SK-N-SH (cell line): Measurements from ENCODE around the gene CFAP70. TPM values are rescaled to one million over a fixed set of nuclear protein-coding genes. Genes with fewer than 3 reads are reported as not detected.

Experiments used
- CTCF ChIA-PET: fragments of 300-600, 350-600 bp; formaldehyde crosslinking; extraction: SDS; loops from one replicate; lab custom pipeline; 2021; lab: Yijun Ruan, JAX
- POLR2A ChIA-PET: fragments of 350-600 bp; sonication (Branson Sonifier 250); formaldehyde crosslinking; extraction: SDS; loops from one replicate; lab custom pipeline; 2020; ENCODE audit warnings: antibody characterized with exemption, inconsistent platforms; lab: Yijun Ruan, JAX
- DNase-seq: peaks from one replicate; pipeline ENCODE4 v3.0.0; 2012
- H2AFZ ChIP-seq: fragments of 200-600 bp; sonication (generic); 2 replicates; pipeline ENCODE4 v1.8.1; 2016; ENCODE audit warnings: antibody characterized with exemption, mild to moderate bottlenecking, low read depth
- H3F3A ChIP-seq: fragments of 200-600 bp; sonication (generic); replicated peaks from 2 replicates; pipeline ENCODE3; 2016; ENCODE audit warnings: antibody characterized with exemption, mild to moderate bottlenecking; ENCODE audit not compliant: insufficient read depth
- H3K27ac ChIP-seq, 2 experiments: fragments of 200-500 bp in 1 of 2; fragments of 200-600 bp in 1 of 2; sonication (Bioruptor generic) in 1 of 2; sonication (generic), shearing (Covaris generic) in 1 of 2; 2 replicates each; pipeline versions ENCODE4 v1.5.1 to v1.6.1; 2014 to 2016; ENCODE audit warnings: low read depth in 2 of 2, inconsistent platforms in 1 of 2, low read length in 1 of 2, mild to moderate bottlenecking in 1 of 2, mixed read lengths in 1 of 2
- H3K27me3 ChIP-seq: fragments of 200-600 bp; sonication (generic), shearing (Covaris generic); 2 replicates; pipeline ENCODE4 v1.6.1; 2016; ENCODE audit warnings: mixed run types; ENCODE audit not compliant: insufficient read depth
- H3K36me3 ChIP-seq, 2 experiments: fragments of 200-500 bp in 1 of 2; fragments of 200-600 bp in 1 of 2; sonication (Bioruptor generic) in 1 of 2; sonication (generic) in 1 of 2; replicated peaks in 1 of 2; 2 replicates each; pipeline versions ENCODE3 to v1.5.1; 2014 to 2016; ENCODE audit warnings: low read length in 1 of 2, mild to moderate bottlenecking in 1 of 2; ENCODE audit not compliant: insufficient read depth in 2 of 2, control insufficient read depth in 1 of 2
- H3K4me1 ChIP-seq, 2 experiments: fragments of 200-500 bp in 1 of 2; fragments of 200-600 bp in 1 of 2; sonication (Bioruptor generic) in 1 of 2; sonication (generic), shearing (Covaris generic) in 1 of 2; 2 replicates each; pipeline versions ENCODE4 v1.5.1 to v1.6.1; 2014 to 2016; ENCODE audit warnings: low read depth in 1 of 2, low read length in 1 of 2, mixed run types in 1 of 2; ENCODE audit not compliant: insufficient read depth in 2 of 2, control insufficient read depth in 1 of 2
- H3K4me2 ChIP-seq: fragments of 200-600 bp; sonication (generic), shearing (Covaris generic); 2 replicates; pipeline ENCODE4 v1.6.1; 2017; ENCODE audit warnings: mixed run types
- H3K4me3 ChIP-seq, 2 experiments: fragments of 200-500 bp in 1 of 2; fragments of 200-600 bp in 1 of 2; sonication (Bioruptor generic) in 1 of 2; sonication (generic), shearing (Covaris generic) in 1 of 2; 2 replicates each; pipeline versions ENCODE4 v1.5.1 to v1.8.1; 2014 to 2016; ENCODE audit warnings: low read depth in 2 of 2, inconsistent platforms in 1 of 2, low read length in 1 of 2, mild to moderate bottlenecking in 1 of 2, mixed read lengths in 1 of 2, moderate library complexity in 1 of 2
- H3K79me2 ChIP-seq: fragments of 200-600 bp; sonication (generic); 2 replicates; pipeline ENCODE4 v1.8.1; 2017; ENCODE audit warnings: mild to moderate bottlenecking; ENCODE audit not compliant: insufficient read depth
- H3K9ac ChIP-seq: fragments of 200-600 bp; sonication (generic); 2 replicates; pipeline ENCODE4 v1.6.1; 2017; ENCODE audit warnings: mixed run types
- H3K9me2 ChIP-seq: fragments of 200-600 bp; sonication (generic); 2 replicates; pipeline ENCODE4 v1.6.1; 2017; ENCODE audit warnings: mixed run types
- H3K9me3 ChIP-seq: fragments of 200-600 bp; sonication (generic); 2 replicates; pipeline ENCODE4 v1.6.1; 2017; ENCODE audit warnings: mixed run types, mild to moderate bottlenecking, moderate library complexity
- H4K20me1 ChIP-seq: fragments of 200-600 bp; sonication (generic); 2 replicates; pipeline ENCODE4 v1.6.1; 2017; ENCODE audit warnings: mild to moderate bottlenecking, mixed run types; ENCODE audit not compliant: insufficient read depth
- ELF1 ChIP-seq: IDR thresholded peaks from 2 replicates; pipeline ENCODE4 v1.4.0; 2012
- FOXJ3 ChIP-seq: sonication (generic); formaldehyde crosslinking; IDR thresholded peaks from 2 replicates; pipeline ENCODE4 v1.5.1; 2020; ENCODE audit warnings: mild to moderate bottlenecking, missing genetic modification reagents
- GABPA ChIP-seq: IDR thresholded peaks from 2 replicates; pipeline ENCODE4 v1.4.0; 2012; ENCODE audit warnings: low read depth, mild to moderate bottlenecking
- GATA2 ChIP-seq: sonication (generic); formaldehyde crosslinking; IDR thresholded peaks from 2 replicates; pipeline ENCODE4 v1.5.0; 2020; ENCODE audit warnings: mild to moderate bottlenecking, missing genetic modification reagents
- JUND ChIP-seq: IDR thresholded peaks from 2 replicates; pipeline ENCODE4 v1.4.0; 2012
- MEF2A ChIP-seq: IDR thresholded peaks from 2 replicates; pipeline ENCODE4 v1.4.0; 2012; ENCODE audit warnings: low read depth, borderline replicate concordance
- MXI1 ChIP-seq: IDR thresholded peaks from 2 replicates; pipeline ENCODE4 v1.6.1; 2012; ENCODE audit warnings: mild to moderate bottlenecking, low read depth, low read length, improper control_type of control experiment
- NFIC ChIP-seq: IDR thresholded peaks from 2 replicates; pipeline ENCODE4 v1.4.0; 2012; ENCODE audit warnings: borderline replicate concordance
- POLR2AphosphoS5 ChIP-seq: IDR thresholded peaks from 2 replicates; pipeline ENCODE4 v1.6.1; 2012; ENCODE audit warnings: low read depth, low read length
- RAD21 ChIP-seq: IDR thresholded peaks from 2 replicates; pipeline ENCODE4 v1.6.1; 2012; ENCODE audit warnings: mild to moderate bottlenecking, low read length
- RFX5 ChIP-seq: IDR thresholded peaks from 2 replicates; pipeline ENCODE4 v1.6.1; 2012; ENCODE audit warnings: mild to moderate bottlenecking, improper control_type of control experiment, low read length
- RXRA ChIP-seq: IDR thresholded peaks from 2 replicates; pipeline ENCODE4 v1.4.0; 2012; ENCODE audit warnings: low read depth, mild to moderate bottlenecking, borderline replicate concordance
- TEAD4 ChIP-seq: IDR thresholded peaks from 2 replicates; pipeline ENCODE4 v1.4.0; 2012; ENCODE audit warnings: mild to moderate bottlenecking, borderline replicate concordance; ENCODE audit not compliant: insufficient read depth
- YY1 ChIP-seq: IDR thresholded peaks from 2 replicates; pipeline ENCODE4 v1.4.0; 2012; ENCODE audit warnings: low read depth, mild to moderate bottlenecking
- polyA plus RNA-seq, 3 experiments: library from polyadenylated mRNA; depleted of rRNA; stranded (reverse); fragments of >200 nt; gene quantifications; 2 replicates each; pipeline ENCODE4 v1.2.3, GENCODE V29; 2012
- TF ChIP-seq, protein P1 (sequence below): fragments of 200-600 bp; sonication (generic); IDR thresholded peaks from 2 replicates; pipeline ENCODE4 v1.6.1; 2017; ENCODE audit warnings: antibody characterized with exemption, mild to moderate bottlenecking, moderate library complexity
- TF ChIP-seq, protein P2 (sequence below): IDR thresholded peaks from 2 replicates; pipeline ENCODE4 v1.4.0; 2012; ENCODE audit warnings: low read depth, borderline replicate concordance
- TF ChIP-seq, protein P3 (sequence below): IDR thresholded peaks from 2 replicates; pipeline ENCODE4 v1.6.1; 2012; ENCODE audit warnings: mild to moderate bottlenecking, low read depth, low read length, moderate library complexity
- TF ChIP-seq, protein P4 (sequence below): fragments of 150-350 bp; IDR thresholded peaks from 2 replicates; pipeline ENCODE4 v1.6.1; 2016; ENCODE audit warnings: mild to moderate bottlenecking, low read depth, low read length
- TF ChIP-seq, protein P5 (sequence below): IDR thresholded peaks from 2 replicates; pipeline ENCODE4 v1.4.0; 2012; ENCODE audit warnings: low read depth

The CFAP70 gene
- polyA plus RNA-seq, 1 of the 3 experiments (the other 2 are of a cell fraction): 0.74 TPM

DNA sequence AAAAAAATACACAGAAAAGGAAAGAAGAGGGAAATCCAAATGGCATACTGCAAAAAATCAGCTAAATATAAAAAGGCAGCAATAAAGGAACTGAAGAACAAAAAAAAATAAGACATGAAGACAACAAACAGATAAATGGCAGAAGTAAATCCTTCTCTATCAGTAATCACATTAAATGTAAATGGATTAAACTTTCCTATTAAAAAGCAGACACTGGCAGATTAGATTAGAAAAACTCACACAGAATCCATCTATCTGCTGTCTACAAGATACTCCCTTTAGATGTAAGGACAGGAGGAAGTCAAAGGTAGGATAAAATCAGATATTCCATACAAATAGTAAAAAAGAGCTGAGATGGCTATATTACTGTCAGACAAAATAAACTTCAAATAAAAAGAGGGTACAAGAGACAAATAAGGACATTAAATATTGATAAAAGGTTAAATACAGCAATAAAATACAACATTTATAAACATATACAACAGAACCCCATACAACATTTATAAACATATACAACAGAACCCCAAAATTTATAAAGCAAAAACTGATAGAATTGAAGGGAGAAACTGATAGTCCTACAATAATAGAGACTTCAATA, 51.4 kb downstream of the CFAP70 start:
- CTCF ChIA-PET: no interaction called here

DNA sequence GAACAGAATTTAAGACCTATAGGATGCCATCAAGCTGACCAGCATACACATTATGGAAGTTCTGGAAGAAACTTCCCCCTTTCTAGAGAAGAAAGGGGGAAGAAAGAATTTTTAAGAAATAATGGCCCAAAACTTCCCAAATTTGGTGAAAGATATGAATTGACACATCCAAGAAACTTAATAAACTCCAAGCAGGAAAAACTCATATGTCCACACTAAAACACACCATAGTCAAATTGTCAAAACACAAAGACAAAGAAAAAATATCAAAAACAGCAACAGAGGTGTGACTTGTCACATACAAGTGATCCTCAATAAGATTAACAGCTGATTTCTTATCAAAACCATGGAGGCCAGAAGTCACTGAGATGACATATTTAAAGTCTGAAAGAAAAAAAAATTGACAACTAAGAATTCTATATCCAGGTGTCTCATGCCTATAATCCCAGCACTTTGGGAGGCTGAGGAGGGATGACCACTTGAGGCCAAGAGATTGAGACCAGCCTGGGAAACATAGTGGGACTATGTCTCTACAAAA, 52.4 kb downstream of the CFAP70 start:
- H2AFZ ChIP-seq: no peak overlapping the region
- CTCF ChIA-PET: interaction anchor here (0.9 to 1.5 kb wide), 2 partner anchors 14 to 43 kb away, joined by 3 read pairs; no protein-coding TSS in a partner anchor
- POLR2A ChIA-PET: no interaction called here
- H3K4me2 ChIP-seq: no peak overlapping the region
- no peaks in the 10 kb centered on the region for H3K79me2 ChIP-seq
- H3K9ac ChIP-seq: no peak overlapping the region
- peaks cover 21% of the 10 kb centered on the region for H3K9me3 ChIP-seq
- no peak overlapping the region for H3K4me3 ChIP-seq
- H3K27me3 ChIP-seq: no peaks in the 10 kb centered on the region; the same call in 1 of the 2 replicates
- H3F3A ChIP-seq: no peaks in the 10 kb centered on the region
- no peaks in the 10 kb centered on the region for H3K4me1 ChIP-seq
- H3K27ac ChIP-seq: no peak overlapping the region
- H3K9me2 ChIP-seq: no peaks in the 10 kb centered on the region
- no peaks in the 10 kb centered on the region for H4K20me1 ChIP-seq
- H3K36me3 ChIP-seq: peaks cover 0 to 3% of the 10 kb centered on the region in 2 experiments
- DNase-seq: no peak
- TF ChIP-seq YY1 (no peak), MXI1 (no peak), MEF2A (no peak), TEAD4 (no peak), RXRA (no peak), POLR2AphosphoS5 (no peak), NFIC (no peak), RFX5 (no peak)
- TF ChIP-seq, protein P1, sequence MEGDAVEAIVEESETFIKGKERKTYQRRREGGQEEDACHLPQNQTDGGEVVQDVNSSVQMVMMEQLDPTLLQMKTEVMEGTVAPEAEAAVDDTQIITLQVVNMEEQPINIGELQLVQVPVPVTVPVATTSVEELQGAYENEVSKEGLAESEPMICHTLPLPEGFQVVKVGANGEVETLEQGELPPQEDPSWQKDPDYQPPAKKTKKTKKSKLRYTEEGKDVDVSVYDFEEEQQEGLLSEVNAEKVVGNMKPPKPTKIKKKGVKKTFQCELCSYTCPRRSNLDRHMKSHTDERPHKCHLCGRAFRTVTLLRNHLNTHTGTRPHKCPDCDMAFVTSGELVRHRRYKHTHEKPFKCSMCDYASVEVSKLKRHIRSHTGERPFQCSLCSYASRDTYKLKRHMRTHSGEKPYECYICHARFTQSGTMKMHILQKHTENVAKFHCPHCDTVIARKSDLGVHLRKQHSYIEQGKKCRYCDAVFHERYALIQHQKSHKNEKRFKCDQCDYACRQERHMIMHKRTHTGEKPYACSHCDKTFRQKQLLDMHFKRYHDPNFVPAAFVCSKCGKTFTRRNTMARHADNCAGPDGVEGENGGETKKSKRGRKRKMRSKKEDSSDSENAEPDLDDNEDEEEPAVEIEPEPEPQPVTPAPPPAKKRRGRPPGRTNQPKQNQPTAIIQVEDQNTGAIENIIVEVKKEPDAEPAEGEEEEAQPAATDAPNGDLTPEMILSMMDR: no peak
- TF ChIP-seq, protein P2, sequence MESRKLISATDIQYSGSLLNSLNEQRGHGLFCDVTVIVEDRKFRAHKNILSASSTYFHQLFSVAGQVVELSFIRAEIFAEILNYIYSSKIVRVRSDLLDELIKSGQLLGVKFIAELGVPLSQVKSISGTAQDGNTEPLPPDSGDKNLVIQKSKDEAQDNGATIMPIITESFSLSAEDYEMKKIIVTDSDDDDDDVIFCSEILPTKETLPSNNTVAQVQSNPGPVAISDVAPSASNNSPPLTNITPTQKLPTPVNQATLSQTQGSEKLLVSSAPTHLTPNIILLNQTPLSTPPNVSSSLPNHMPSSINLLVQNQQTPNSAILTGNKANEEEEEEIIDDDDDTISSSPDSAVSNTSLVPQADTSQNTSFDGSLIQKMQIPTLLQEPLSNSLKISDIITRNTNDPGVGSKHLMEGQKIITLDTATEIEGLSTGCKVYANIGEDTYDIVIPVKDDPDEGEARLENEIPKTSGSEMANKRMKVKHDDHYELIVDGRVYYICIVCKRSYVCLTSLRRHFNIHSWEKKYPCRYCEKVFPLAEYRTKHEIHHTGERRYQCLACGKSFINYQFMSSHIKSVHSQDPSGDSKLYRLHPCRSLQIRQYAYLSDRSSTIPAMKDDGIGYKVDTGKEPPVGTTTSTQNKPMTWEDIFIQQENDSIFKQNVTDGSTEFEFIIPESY: no peak

More for the DNA sequence above, 51.4 kb downstream of the CFAP70 start:
- no peak overlapping the region for H3K4me3 ChIP-seq
- no peak overlapping the region for H3K27ac ChIP-seq
- H3K79me2 ChIP-seq: no peaks in the 10 kb centered on the region
- TF ChIP-seq GABPA: no peak
- TF ChIP-seq, protein P3, sequence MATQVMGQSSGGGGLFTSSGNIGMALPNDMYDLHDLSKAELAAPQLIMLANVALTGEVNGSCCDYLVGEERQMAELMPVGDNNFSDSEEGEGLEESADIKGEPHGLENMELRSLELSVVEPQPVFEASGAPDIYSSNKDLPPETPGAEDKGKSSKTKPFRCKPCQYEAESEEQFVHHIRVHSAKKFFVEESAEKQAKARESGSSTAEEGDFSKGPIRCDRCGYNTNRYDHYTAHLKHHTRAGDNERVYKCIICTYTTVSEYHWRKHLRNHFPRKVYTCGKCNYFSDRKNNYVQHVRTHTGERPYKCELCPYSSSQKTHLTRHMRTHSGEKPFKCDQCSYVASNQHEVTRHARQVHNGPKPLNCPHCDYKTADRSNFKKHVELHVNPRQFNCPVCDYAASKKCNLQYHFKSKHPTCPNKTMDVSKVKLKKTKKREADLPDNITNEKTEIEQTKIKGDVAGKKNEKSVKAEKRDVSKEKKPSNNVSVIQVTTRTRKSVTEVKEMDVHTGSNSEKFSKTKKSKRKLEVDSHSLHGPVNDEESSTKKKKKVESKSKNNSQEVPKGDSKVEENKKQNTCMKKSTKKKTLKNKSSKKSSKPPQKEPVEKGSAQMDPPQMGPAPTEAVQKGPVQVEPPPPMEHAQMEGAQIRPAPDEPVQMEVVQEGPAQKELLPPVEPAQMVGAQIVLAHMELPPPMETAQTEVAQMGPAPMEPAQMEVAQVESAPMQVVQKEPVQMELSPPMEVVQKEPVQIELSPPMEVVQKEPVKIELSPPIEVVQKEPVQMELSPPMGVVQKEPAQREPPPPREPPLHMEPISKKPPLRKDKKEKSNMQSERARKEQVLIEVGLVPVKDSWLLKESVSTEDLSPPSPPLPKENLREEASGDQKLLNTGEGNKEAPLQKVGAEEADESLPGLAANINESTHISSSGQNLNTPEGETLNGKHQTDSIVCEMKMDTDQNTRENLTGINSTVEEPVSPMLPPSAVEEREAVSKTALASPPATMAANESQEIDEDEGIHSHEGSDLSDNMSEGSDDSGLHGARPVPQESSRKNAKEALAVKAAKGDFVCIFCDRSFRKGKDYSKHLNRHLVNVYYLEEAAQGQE: no peak
- no peak for TF ChIP-seq JUND
- no peak for TF ChIP-seq MXI1
- TF ChIP-seq RFX5: no peak
- TF ChIP-seq, protein P4, sequence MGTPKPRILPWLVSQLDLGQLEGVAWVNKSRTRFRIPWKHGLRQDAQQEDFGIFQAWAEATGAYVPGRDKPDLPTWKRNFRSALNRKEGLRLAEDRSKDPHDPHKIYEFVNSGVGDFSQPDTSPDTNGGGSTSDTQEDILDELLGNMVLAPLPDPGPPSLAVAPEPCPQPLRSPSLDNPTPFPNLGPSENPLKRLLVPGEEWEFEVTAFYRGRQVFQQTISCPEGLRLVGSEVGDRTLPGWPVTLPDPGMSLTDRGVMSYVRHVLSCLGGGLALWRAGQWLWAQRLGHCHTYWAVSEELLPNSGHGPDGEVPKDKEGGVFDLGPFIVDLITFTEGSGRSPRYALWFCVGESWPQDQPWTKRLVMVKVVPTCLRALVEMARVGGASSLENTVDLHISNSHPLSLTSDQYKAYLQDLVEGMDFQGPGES: no peak
- TF ChIP-seq, protein P5, sequence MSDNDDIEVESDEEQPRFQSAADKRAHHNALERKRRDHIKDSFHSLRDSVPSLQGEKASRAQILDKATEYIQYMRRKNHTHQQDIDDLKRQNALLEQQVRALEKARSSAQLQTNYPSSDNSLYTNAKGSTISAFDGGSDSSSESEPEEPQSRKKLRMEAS: no peak
- TF ChIP-seq POLR2AphosphoS5: no peak
- no peak for TF ChIP-seq GATA2
- TF ChIP-seq FOXJ3 (CRISPR knock-in tag): no peak
- TF ChIP-seq RAD21: no peak
- no peak for TF ChIP-seq ELF1
- no peak overlapping the region for H3K9ac ChIP-seq
- no peaks in the 10 kb centered on the region for H4K20me1 ChIP-seq
- no peaks in the 10 kb centered on the region for H3K4me1 ChIP-seq
- H3K9me3 ChIP-seq: peaks cover 21% of the 10 kb centered on the region
- peaks cover 0 to 3% of the 10 kb centered on the region in 2 experiments for H3K36me3 ChIP-seq
- H3K27me3 ChIP-seq: no peaks in the 10 kb centered on the region; the same call in 1 of the 2 replicates
- H2AFZ ChIP-seq: no peak overlapping the region
- H3F3A ChIP-seq: no peaks in the 10 kb centered on the region
- no peak for DNase-seq
- no peak overlapping the region for H3K4me2 ChIP-seq
- no peaks in the 10 kb centered on the region for H3K9me2 ChIP-seq
- POLR2A ChIA-PET: no interaction called here
